Keratinocyte (primary cell): ENCODE data around the gene TK2. TPM values are rescaled to one million over a fixed set of nuclear protein-coding genes. Genes with fewer than 3 reads are reported as not detected.

Experiments
- DNase-seq: peaks from one replicate; pipeline ENCODE4 v3.0.0-alpha.2; 2011; ENCODE audit warnings: low read depth, missing footprints, low spot score
- FAIRE-seq: peaks from 2 replicates; lab custom pipeline; 2011; peaks lifted over from hg19 to GRCh38; lab: Jason Lieb, UNC
- H2AFZ ChIP-seq: 2 replicates; pipeline ENCODE4 v1.6.0; 2012; ENCODE audit warnings: low read length, control low read depth, inconsistent platforms; ENCODE audit not compliant: control insufficient read depth
- H3K27ac ChIP-seq: 2 replicates; pipeline ENCODE4 v1.5.1; 2011; ENCODE audit warnings: low read length; ENCODE audit not compliant: control insufficient read depth, insufficient read depth
- H3K27me3 ChIP-seq: 3 replicates; pipeline ENCODE4 v1.6.0; 2011; ENCODE audit warnings: low read length; ENCODE audit not compliant: control insufficient read depth, insufficient read depth; ENCODE audit errors: extremely low read depth
- H3K36me3 ChIP-seq, 2 experiments: 2 replicates in 1 of 2; 3 replicates in 1 of 2; pipeline ENCODE4 v1.5.1; 2011; ENCODE audit warnings: low read length in 2 of 2, mild to moderate bottlenecking in 1 of 2; ENCODE audit not compliant: control insufficient read depth in 2 of 2, insufficient read depth in 2 of 2; ENCODE audit errors: extremely low read depth in 1 of 2
- H3K4me1 ChIP-seq: 3 replicates; pipeline ENCODE4 v1.5.1; 2011; ENCODE audit warnings: low read length; ENCODE audit not compliant: control insufficient read depth, insufficient read depth; ENCODE audit errors: extremely low read depth
- H3K4me2 ChIP-seq: 3 replicates; pipeline ENCODE4 v1.6.0; 2011; ENCODE audit warnings: low read depth, low read length; ENCODE audit not compliant: control insufficient read depth, insufficient read depth; ENCODE audit errors: extremely low read depth
- H3K4me3 ChIP-seq, 3 experiments: fragments of 200-600 bp in 1 of 3; sonication (generic) in 1 of 3; 2 replicates in 2 of 3; 3 replicates in 1 of 3; pipeline ENCODE4 v1.5.1; 2011 to 2016; ENCODE audit warnings: low read length in 3 of 3, mild to moderate bottlenecking in 3 of 3, control low read depth in 2 of 3, inconsistent platforms in 1 of 3, low read depth in 1 of 3, mixed read lengths in 1 of 3, mixed run types in 1 of 3, moderate library complexity in 1 of 3; ENCODE audit not compliant: control insufficient read depth in 2 of 3, insufficient read depth in 2 of 3; ENCODE audit errors: extremely low read depth in 1 of 3
- H3K79me2 ChIP-seq: 2 replicates; pipeline ENCODE4 v1.6.0; 2012; ENCODE audit warnings: low read length; ENCODE audit not compliant: control insufficient read depth, insufficient read depth
- H3K9ac ChIP-seq: 3 replicates; pipeline ENCODE4 v1.6.0; 2011; ENCODE audit warnings: low read length; ENCODE audit not compliant: control insufficient read depth, insufficient read depth; ENCODE audit errors: extremely low read depth
- H3K9me1 ChIP-seq: 3 replicates; pipeline ENCODE4 v1.6.0; 2011; ENCODE audit warnings: low read length; ENCODE audit not compliant: control insufficient read depth, insufficient read depth; ENCODE audit errors: extremely low read depth
- H3K9me3 ChIP-seq: 2 replicates; pipeline ENCODE4 v1.5.1; 2012; ENCODE audit warnings: low read depth, low read length; ENCODE audit not compliant: control insufficient read depth
- H4K20me1 ChIP-seq: 3 replicates; pipeline ENCODE4 v1.6.0; 2011; ENCODE audit warnings: low read length; ENCODE audit not compliant: control insufficient read depth, insufficient read depth; ENCODE audit errors: extremely low read depth
- CTCF ChIP-seq, 3 experiments: IDR thresholded peaks in 1 of 3; conservative IDR thresholded peaks in 1 of 3; optimal IDR thresholded peaks in 1 of 3; 2 replicates in 2 of 3; 3 replicates in 1 of 3; pipeline versions ENCODE3 to v1.5.1; 2011; ENCODE audit warnings: low read length in 3 of 3, mild to moderate bottlenecking in 3 of 3, moderate library complexity in 2 of 3, control low read depth in 1 of 3, inconsistent platforms in 1 of 3; ENCODE audit not compliant: insufficient read depth in 2 of 3; ENCODE audit errors: extremely low read depth in 1 of 3
- EZH2 ChIP-seq: IDR thresholded peaks from one replicate; pipeline ENCODE4 v1.6.1; 2012; ENCODE audit warnings: inconsistent platforms, mild to moderate bottlenecking, low read length, moderate library complexity
- dilution Hi-C: fragments of 300-500 bp; cut with MboI; formaldehyde crosslinking; loops from one replicate; pipeline ENCODE4 v1.7.0; 2020; ENCODE audit warnings: low sequenced_read_pairs; ENCODE audit not compliant: extremely low pct_ligation_motif_present
- polyA plus RNA-seq, 5 experiments: library from polyadenylated mRNA; depleted of rRNA in 3 of 5; stranded (reverse) in 3 of 5; stranded (forward) in 1 of 5; unstranded in 1 of 5; fragments of >200 nt; gene quantifications; 1 replicate in 1 of 5; 2 replicates in 3 of 5; 3 replicates in 1 of 5; pipeline versions ENCODE4 v1.2.1 to v1.2.3, GENCODE V29; 2011 to 2012; ENCODE audit warnings: missing spikeins in 2 of 5, low read depth in 1 of 5, low replicate concordance in 1 of 5

Gene TK2
- polyA plus RNA-seq, 1 donor (not counting 4 experiments of a cell fraction or from before 2014, with no cell fraction given): 19.7 TPM

GRCh38 chr16:66587881-66588600 is 38.1 kb upstream of the TK2 start:
- H4K20me1 ChIP-seq: no peaks in the 10 kb centered on the region
- H3K79me2 ChIP-seq: no peaks in the 10 kb centered on the region
- no peaks in the 10 kb centered on the region for H3K9me3 ChIP-seq
- FAIRE-seq (no peak), DNase-seq (no peak)
- no peak overlapping the region for H3K9ac ChIP-seq
- no peak overlapping the region for H3K4me3 ChIP-seq
- dilution Hi-C loops: no loop called here
- TF ChIP-seq CTCF (optimal IDR thresholded peaks at IDR 0.05 in 1 of 3, IDR thresholded peaks at IDR 0.05 in 1 of 3, conservative IDR thresholded peaks at IDR 0.05 in 1 of 3; ENCODE audit: extremely low read depth in 1 of 3, insufficient read depth in 2 of 3, low read length in 3 of 3) (no peak), EZH2 (no peak)
- H3K36me3 ChIP-seq: no peaks in the 10 kb centered on the region
- no peak overlapping the region for H2AFZ ChIP-seq
- no peak overlapping the region for H3K27ac ChIP-seq
- no peak overlapping the region for H3K4me2 ChIP-seq
- no peaks in the 10 kb centered on the region for H3K9me1 ChIP-seq
- no peaks in the 10 kb centered on the region for H3K27me3 ChIP-seq
- no peaks in the 10 kb centered on the region for H3K4me1 ChIP-seq

GRCh38 chr16:66585481-66586239 is 35.7 kb upstream of the TK2 start:
- H3K27ac ChIP-seq: no peak overlapping the region
- no peaks in the 10 kb centered on the region for H3K79me2 ChIP-seq
- no peaks in the 10 kb centered on the region for H3K9me1 ChIP-seq
- no peak overlapping the region for H3K9ac ChIP-seq
- no peak for TF ChIP-seq CTCF (optimal IDR thresholded peaks at IDR 0.05 in 1 of 3, IDR thresholded peaks at IDR 0.05 in 1 of 3, conservative IDR thresholded peaks at IDR 0.05 in 1 of 3; ENCODE audit: extremely low read depth in 1 of 3, insufficient read depth in 2 of 3, low read length in 3 of 3)
- TF ChIP-seq EZH2: no peak
- FAIRE-seq (no peak), DNase-seq (no peak)
- no peak overlapping the region for H3K4me2 ChIP-seq
- no peaks in the 10 kb centered on the region for H3K27me3 ChIP-seq
- H3K9me3 ChIP-seq: no peaks in the 10 kb centered on the region
- peaks cover 8% of the 10 kb centered on the region for H3K4me1 ChIP-seq
- no peaks in the 10 kb centered on the region for H3K36me3 ChIP-seq
- dilution Hi-C loops: no loop called here
- H2AFZ ChIP-seq: no peak overlapping the region
- no peak overlapping the region for H3K4me3 ChIP-seq
- no peaks in the 10 kb centered on the region for H4K20me1 ChIP-seq
